ENCODE data around the gene CCBE1.

The CCBE1 gene

DNA sequence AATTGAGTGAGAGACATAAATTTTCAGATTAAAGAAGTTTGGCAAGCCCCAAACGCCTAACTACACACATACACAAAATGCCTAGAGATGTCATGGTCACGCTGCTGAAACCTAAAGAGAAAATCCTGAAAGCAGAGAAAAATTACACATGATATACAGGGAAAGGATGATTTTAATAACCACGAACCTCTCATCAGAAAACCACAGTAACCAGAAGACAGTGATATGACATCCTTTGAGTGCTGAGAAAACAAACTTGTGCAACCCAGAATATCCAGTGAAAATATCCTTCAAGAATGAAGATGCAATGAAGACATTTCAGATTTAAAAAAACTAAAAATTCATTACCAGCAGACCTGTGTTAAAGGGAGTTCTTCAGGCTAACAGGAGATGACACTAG lies 215.8 kb downstream of the CCBE1 start:
- DNase-seq = no peak

DNA sequence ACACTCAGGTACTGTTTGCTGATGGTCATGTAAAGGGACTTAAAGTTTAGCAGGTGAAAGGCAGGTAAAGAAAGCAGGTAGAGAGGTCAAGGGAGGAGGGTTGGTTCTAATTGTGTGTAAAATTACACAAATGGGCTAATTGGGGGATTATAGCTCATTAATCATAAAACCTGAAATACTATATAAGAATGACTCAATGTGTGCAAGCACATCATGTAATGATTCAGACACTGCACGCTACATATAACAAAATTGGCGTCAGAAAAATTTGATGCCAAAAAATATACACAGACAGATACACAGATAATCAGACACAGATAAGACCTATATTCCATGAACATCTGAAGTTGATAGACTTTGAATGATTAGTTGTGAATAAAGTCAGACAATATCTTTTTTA lies 217.4 kb downstream of the CCBE1 start:
- DNase-seq = no peak

DNA sequence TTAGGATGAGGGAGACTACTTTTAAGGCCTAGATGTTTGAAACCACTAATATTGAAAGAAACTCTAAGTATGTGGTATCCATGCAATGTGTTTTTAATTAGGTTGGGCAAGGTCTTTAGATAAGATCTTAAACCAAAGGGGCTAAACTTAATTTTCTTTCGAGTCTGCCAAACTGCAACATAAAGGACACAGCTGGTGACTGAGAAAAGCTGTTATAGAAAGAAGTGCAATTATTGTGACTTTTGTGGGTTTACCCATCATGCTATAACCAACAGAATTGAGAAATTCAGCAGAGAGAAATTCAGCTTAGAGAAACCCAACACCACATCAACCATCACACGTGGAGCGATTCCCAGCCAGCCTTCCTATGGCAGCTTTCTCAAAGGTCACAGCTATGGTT lies 218.6 kb downstream of the CCBE1 start:
- DNase-seq = no peak

DNA sequence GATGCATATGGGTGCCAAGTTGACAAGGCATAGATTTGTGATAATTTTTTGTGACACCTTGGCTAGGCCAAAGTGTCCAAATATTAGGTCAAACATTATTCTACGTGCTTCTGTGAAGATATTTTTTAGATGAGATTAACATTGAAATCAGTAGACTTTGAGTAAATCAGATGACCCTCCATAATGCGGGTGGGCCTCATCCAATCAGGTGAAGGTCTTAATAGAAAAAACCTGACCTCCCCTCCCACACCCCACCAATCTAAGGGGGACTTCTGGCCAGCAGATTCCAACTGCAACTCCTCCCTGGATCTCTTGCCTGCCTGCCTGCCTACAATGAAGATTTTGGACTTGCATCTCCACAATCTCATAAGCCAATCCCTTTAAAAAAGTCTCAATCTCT lies 219.4 kb downstream of the CCBE1 start:
- no peak for DNase-seq

DNA sequence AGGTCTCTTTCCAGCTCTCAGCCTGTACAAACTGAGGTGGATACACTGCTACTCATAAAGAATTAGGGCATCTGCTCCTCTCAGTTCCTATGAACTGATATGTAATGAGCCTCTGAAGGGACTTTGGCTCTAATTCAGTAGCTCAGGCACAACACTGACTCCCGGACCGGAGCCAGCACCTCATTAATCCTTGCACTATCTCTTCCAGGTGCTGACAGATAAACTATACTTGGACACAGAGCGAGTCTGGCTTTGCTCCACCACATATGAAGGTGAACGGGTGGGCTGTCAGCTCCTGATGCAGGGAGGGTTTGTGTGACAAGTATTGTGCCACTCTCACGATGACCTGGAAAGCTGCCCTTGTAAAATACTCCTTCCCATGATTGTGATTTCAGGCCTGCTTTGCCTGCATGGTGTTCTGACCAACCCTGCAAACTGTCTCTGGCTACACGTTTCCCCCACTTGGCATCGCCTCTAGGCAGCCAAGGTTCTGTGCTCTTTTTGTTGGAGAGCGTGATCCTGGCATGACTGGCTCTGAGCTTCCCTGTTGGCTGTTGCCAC lies 226.6 kb downstream of the CCBE1 start:
- no peak for DNase-seq

DNA sequence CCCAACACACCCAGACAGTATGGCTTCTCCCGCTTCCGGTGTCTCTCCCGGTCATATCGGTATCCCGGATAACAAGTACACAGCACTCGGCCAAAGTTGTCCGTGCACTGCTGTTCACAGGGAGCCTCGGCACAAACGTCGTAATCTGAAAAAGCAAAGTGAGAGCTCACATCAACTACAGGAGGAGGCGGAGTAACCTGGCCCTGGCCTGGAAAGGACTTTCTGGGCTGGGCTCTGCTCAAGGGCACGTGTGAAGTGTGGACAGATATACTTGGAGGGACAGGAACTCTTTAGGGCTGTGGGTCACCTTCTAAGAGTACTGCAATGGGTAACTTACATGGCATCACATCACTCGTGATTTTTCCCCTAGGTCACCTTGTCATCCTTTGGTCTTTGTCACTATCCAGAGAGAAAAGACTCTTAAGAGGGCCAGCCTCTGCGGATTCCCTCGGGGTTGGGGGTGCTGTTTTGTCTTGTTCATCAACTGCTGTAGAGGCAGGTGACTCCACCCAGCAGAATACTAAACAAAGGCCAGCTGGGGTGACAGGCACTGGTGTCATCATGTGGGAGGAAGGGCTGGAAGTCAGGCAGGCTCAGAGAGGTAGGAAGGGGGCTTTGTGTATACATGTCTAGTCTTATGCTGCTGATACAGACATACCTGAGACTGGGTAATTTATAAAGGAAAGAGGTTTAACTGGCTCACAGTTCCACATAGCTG lies 227.6 kb downstream of the CCBE1 start:
- DNase-seq = no peak

DNA sequence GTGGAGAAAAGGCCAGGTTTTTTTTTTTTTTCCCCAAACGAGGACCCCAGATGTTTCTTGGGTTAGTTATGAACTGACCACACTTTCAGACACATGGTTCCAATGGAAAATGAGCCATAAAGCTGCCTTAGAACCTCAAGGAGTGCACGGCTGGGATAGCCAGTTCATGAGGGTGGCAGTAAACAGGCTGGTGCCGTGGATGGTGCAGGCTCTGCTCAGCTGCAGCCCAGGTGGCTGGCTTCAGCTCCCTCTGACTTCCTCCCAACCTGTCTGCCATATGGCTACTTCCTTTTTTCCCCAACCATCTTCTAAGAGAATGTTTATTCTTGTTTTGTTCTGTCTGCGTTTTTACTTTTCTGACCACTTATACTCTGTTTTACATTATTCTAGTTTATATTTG lies 228.4 kb downstream of the CCBE1 start:
- DNase-seq = no peak

DNA sequence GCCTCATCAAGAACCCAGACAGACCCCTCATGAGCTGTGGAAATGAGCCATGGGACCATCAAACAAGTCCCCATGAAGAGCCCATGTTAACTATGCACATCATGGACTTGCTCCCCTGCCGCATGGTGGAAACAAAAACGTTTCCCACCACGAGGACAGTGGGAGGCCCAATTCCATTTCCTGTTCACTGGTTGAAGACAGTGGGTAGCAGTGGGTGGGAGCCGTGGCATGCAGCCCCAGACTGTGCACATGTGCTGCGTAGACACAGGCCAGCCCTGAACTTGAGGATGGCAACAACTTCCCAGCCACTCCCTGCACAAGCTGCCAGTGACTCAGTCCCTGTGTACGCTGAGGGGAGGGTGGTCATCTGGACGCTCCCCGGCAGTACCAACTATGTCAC lies 229.7 kb downstream of the CCBE1 start:
- no peak for DNase-seq

DNA sequence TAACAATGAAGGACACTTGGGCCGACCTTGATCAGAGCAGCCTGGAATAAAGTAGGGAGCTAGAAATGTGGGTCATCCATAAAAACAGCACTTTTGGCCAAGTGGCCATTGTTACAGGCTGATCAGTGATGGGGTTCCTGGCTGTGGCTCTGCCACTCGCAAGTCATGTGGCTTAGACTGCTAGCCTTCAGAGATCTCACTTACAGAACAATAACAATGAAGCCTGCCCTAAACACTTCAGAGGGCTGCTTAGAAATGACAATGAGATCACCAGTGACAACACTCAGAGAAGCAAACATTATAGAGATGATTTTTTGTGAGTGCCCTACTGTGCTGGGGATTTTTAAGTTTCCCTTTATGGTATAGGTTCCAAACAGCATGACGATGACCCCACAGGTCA lies 230.2 kb downstream of the CCBE1 start:
- no peak for DNase-seq

DNA sequence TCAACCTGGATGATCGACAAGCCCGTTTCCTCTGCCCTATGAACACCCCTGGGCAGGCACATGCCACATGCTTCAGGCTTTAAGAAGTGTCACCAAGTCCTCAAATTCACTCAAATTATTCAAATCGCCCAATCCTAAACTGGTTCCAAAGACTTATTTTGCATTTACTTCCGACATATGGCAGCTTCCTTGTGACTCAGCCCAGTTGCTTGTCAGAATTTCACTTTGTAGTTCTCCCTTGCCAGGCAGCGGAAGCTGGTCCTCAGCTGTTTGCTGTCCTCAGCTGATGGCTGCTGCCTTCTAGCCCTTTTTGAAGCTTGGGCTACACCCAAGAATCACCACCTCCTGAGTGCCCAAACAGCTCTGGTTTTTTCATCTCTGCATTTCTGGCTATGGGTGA lies 232.7 kb downstream of the CCBE1 start:
- DNase-seq = no peak

DNA sequence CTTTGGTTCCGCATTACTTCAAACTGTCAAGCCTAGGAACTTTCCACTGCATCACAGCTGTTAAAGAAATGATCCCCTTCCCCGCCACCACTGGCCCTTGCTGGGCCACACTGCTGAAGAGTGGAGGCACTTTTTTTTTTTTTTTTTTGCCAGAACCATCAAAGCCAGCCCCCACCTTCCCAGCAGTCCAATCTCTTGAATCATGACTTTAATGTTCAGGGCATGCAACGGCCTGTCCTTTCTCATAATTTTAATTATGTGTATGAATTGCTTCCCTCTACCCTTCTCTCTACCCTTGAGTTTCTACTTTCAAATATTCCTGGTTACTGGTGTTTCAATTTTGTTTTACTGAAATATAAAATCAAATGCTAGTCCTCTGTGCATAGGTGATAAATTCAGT lies 236.1 kb downstream of the CCBE1 start:
- no peak for DNase-seq

DNA sequence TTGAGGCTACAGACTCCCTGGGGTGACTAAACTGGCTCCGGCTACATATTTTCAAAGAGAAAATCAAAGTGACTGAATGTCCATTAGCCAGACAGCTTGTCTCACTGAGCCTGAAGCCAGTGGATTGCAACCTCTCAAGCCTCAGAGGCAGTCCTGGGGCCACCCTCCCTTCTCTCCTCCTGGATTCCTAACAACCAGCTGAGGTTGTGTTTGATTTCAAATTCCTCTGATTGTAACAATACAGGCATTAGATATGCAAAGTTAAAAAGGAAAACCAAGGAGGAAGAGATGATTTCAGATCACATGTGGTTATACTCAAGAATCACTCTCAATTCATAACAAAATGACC lies 237.2 kb downstream of the CCBE1 start:
- DNase-seq = no peak

DNA sequence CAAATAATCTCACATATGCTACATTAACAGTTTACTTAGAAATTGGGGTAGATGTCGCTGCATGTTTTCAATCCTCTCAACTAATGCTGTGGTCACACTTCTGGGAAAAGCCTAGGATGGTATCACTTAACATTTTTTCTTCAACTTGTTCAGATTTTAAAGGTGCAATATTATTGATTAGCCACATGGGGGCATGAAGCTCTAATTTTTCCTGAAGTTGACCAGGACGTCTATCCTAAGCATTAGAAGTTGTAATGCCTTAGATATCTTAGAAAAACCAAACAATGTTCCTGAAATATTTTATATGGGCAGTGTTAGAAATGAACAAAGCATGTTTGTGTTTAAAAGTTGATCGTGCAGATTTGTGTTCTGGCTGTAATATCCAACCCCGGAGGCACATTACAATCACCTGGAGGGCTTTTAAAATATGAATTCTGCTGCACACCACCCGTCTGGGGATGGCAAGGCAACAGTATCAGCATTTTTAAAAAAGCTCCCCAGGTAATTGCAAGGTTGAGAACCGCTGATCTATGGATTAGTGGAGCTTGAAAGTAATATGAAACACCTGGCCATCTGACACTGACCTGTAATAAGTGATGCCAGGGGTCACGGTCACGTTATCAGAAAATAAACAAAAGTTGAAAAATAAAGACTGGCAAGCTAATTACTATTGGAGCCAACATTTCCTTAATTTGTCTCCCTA lies 237.7 kb downstream of the CCBE1 start:
- no peak for DNase-seq

DNA sequence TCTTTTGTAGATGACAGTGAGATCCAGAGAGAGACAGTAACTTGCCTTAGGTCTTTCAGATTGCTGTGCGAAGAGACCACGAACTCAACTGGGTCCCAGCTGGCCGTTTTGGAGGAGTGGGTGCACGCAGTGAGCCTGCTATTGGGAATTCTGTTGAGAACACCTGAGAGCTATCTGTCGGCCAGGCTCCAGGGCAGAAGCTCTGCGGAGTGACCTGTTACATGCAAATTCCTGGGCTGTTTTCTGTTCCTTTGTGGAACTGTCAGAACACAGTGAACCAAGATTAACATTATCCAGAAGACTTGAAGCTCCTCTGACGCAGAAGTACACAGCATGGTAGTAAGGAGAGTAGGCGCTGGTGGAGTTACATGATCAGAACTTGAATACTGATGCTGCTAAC lies 238.6 kb downstream of the CCBE1 start:
- DNase-seq = no peak

DNA sequence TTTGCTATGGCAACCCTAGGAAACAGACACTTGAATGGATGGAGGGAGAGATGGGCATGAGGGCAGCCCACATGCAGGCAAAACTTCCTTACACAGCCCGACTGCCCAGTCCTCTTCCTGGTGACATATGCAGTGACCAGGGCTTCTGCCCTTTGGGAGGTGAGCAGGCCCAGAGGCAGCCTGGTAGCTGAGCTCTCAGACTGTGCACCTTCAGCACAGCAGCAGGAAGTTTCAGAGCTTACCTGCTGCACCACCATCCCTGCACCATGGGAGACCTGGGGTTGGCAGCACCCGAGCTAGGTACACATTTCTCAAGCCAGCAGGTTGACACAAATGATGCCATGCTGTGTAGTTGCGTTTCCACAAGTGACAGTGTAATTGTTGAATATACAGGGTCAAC lies 240.6 kb downstream of the CCBE1 start:
- no peak for DNase-seq

DNA sequence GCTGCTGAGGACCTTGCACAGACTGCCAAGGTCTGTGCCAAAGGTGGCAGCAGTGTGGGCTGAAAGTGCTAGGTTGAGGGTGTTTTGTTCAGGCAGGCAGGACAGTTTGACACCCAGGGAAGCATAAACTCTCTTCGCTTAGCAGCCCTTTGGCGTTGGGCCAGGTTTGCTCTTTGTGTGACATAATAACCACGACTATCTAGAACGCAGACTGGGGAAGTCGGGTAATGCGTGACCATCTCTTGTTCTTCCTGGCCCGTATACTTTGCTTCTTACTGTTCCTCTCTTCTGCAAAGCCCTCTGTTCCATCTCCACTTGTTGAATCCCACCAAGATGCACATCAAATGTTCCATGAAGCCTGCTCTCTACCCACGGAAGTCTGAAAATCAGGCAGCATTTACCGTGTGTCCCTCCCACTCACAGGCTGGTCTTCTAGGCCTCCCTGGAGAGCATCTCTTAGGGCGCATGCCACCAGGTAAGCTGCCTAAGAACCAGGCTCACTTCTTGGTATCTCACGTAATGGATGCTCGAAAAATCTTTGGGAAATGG lies 241.4 kb downstream of the CCBE1 start:
- no peak for DNase-seq

DNA sequence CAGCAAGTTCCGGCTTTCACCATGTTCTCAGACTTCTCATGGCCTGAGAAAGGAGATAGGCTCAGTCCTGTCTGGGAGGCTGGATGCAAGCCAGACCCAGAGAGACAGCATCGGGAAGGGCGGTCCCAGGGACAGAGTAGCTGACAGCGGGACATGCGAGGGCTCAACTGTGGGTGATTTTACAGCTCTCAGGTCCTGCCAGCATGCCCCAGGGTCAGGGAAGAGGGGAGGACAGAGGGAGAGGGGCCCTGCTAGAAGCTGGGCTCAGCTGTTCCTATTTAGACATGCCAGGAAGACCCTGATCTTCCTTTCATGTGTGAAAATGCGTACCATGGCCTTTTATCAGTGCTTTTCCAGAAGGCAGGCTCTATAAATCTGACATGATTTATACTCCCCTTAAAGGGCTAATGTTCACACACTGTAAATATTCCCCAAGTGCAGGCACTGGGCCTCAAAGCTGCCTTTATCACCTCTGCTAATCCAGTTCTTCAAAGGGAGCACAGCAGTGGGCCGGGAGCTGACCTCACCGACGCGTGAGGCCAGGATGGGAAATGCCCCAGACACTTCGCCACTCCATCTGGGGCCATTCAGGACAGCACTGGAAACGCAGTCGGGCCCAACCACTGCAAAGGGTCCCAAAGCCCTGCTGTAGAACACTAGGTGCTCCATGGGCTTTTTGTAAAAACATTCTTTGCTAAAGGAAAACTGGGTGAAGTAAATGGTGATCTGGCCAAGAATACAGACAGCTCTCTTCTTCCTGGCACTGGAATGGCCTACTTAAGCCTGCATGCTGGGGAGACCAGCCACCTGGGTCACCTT lies 242.1 kb downstream of the CCBE1 start:
- DNase-seq = no peak

DNA sequence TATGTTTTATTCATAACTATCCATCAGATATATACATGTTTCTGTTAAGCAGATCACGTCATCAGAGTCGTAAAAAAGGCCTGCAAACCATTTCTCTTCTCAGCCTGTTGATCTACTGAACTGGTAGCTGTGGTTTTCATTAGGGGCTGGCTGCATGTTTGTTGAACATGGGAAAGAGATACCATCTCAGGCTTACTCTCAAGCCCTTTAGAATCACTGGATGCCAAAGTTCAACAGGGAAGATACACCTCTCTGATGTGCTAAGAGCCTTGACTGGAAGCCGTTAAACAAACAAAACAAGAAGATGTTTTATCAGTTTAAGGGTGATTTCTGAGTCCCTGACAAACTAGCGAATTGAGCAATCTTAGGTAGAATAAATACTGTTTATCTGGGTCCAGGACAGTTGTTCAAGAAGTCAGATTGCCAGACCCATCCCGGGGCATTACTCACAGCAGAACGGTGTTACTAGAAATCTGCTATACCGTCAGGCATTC lies 243.7 kb downstream of the CCBE1 start:
- DNase-seq = no peak

DNA sequence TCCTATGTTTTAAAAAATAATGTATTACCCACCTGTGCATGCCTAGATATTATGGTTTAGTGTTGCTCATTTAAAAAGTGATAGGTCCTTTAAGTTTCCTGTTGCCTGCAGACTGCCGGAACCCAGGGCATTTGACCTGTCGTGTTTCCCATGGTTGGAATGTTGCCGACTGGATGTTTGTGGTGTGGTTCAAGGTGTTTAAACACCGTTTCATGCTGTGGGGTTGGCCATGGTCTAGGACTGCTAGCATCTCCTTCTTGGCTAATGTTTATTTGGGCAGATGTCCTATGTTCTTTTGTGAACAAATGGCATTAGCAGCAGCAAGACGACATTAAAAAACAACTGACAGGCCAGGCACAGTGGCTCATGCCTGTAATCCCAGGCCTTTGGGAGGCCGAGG lies 245.3 kb downstream of the CCBE1 start:
- DNase-seq = no peak

DNA sequence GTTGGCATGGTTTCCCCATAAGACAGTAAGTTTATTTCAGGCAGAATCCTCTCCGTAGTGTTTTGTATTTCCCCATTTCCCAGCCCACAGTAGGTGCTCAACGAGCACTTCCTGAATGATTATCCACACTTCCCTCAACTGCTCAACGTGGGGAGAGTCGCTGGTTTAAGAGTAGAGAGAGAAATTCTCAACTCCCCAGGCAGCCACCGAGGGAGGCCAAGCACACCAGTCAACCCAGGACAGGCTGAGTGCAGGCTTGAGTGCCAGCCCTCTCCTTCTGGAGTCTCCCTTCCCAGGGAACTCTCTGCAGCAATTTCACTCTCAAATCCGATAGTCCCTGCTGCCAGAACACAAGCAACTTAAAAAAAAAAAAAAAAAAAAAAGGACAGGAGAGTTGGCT lies 246.2 kb downstream of the CCBE1 start:
- DNase-seq = no peak

DNA sequence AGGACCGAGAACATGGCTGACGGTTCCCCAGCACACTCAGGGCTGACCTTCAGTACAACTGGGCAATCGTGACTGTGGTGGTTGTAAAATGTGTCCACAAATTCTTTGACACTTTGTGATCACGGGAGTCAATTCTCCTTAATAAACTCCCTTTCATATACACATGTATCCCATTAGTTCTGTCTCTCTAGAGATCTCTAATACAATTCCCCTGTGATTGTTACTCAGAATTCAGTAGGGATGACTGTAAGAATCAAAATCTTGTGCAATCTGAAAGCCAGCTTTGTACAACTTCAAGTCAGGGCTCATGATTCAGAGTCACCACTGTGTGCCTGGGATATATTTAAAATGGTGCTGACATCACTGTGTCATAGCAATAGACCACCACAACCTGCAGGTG lies 248.7 kb downstream of the CCBE1 start:
- DNase-seq = no peak

DNA sequence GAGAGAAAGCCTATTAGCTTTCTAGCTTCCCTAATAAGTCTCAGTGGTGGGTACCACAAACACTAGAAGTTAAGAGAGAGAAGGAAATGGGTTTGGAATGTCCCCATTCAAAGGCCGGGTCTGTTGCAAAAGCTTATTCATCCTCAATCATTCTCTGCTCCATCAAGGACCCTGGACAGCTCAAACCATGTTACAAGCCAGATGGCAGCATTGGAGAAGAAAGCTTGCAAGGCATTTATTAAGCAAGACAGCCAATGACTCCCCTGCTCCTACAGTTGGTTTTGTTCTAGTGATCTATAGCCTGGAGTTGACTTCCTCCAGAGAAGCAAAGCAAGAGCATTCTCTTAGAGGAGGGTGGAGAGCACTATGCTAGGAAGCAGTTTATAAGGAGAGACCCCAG lies 251.2 kb downstream of the CCBE1 start:
- DNase-seq = no peak

DNA sequence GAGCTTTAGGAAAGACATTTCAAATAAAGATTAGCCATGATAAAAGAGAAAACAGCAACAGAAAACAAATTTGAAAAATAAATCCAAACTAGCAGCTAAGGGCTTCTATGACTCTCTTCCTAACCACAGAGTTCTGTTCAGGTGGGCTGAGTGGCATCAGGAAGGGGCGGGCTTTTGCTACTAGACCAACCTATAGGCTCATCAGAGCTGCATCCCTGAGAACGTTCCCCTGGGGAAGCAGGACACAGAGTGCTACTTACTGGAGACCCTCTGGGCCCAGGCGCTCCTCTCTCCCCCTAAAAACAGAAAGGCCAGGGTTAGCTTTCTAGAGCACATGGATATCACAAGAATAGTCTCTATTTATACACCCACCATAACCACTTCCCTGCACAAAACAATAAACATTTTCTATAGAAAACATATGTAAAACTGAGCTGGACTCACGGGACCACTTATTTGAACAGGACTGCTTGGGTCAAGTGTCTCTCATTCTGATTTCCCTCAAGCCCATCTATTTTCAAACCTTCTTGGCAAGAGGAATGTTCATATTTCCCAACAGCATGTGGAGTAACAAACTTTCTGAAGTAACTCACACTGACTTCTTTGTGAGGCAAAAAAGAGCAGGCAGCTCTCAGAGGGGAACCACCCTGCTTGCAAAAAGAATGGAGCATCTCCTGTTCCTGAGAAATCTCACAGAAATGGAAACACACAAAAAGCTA lies 259.2 kb downstream of the CCBE1 start:
- no peak for DNase-seq
